Measurements from ENCODE around the gene NKX6-1.
A peak's percentile ranks its signal among the peaks of the same experiment; 100 is the strongest.

The NKX6-1 gene

DNA sequence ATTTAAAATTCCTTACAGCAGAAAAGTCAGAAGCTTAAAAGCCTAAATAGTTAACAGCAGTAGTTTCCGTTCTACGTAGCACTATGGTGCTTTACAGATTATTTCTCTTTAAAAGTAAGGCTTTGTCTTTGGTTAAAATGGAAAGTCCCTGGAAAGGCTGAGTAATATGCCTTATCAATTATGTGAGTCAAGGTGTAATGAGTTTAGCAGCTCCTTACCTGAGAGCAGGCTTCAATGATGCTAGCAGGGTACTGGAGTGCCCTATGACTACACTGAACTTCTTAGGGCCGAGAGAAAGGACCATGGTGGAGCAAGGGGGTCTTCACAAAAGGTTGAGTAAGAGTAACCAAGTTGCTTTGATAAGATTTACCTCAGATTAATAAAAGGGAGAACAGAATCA lies 12.6 kb upstream of the NKX6-1 start:
- Histone ChIP-seq H3K27me3 (ENCODE audit: control insufficient read depth in 1 of 2, insufficient read depth in 2 of 2, low read length in 2 of 2) (peaks cover 5 to 22% of the 10 kb centered on the region in 2 donors), H3K4me1 (ENCODE audit: control insufficient read depth, insufficient read depth, low read length) (no peaks in the 10 kb centered on the region), H3K36me3 (ENCODE audit: control insufficient read depth in 2 of 2, insufficient read depth in 2 of 2, low read length in 2 of 2) (no peaks in the 10 kb centered on the region), H3K9ac (ENCODE audit: low read length in 2 of 2) (no peak overlapping the region), H3K27ac (ENCODE audit: low read length) (no peak overlapping the region), H3K4me3 (ENCODE audit: low read length in 2 of 2) (no peak overlapping the region), H3K9me3 (ENCODE audit: control insufficient read depth in 2 of 2, low read length in 2 of 2) (no peaks in the 10 kb centered on the region)

DNA sequence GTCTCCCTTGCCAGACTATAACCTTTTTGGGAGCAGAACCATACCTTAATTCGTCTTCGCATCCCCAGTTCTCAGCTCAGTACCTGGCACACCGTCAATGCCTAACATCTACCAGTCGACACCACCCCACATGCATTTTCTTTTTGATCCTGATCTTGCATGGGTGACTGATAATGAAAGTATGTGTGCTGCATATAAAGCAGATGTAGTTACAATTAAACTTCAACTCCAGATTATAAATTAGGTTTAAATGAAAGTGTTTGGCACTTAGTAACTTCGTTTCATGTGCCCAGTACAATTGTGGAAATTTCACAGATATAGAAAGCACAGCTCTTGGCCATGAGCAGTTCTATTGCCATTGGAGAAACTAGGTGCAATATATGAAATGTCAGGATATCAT lies 8.8 kb upstream of the NKX6-1 start:
- no peaks in the 10 kb centered on the region for H3K36me3 ChIP-seq (ENCODE audit: control insufficient read depth in 2 of 2, insufficient read depth in 2 of 2, low read length in 2 of 2)
- H3K4me3 ChIP-seq (ENCODE audit: low read length in 2 of 2) = no peak overlapping the region
- peaks cover 18 to 44% of the 10 kb centered on the region in 2 donors for H3K27me3 ChIP-seq (ENCODE audit: control insufficient read depth in 1 of 2, insufficient read depth in 2 of 2, low read length in 2 of 2)
- no peak overlapping the region for H3K27ac ChIP-seq (ENCODE audit: low read length)
- no peak overlapping the region for H3K9ac ChIP-seq (ENCODE audit: low read length in 2 of 2)
- no peaks in the 10 kb centered on the region for H3K9me3 ChIP-seq (ENCODE audit: control insufficient read depth in 2 of 2, low read length in 2 of 2)
- no peaks in the 10 kb centered on the region for H3K4me1 ChIP-seq (ENCODE audit: control insufficient read depth, insufficient read depth, low read length)

- peaks cover 5% of the 10 kb centered on the region for H3K4me1 ChIP-seq (ENCODE audit: control insufficient read depth, insufficient read depth, low read length)
- peaks cover 48 to 71% of the 10 kb centered on the region in 2 donors for H3K27me3 ChIP-seq (ENCODE audit: control insufficient read depth in 1 of 2, insufficient read depth in 2 of 2, low read length in 2 of 2)
- no peak overlapping the region for H3K9ac ChIP-seq (ENCODE audit: low read length in 2 of 2)
Observed at GRCh38 chr4:84504821-84505220, 5.7 kb upstream of the NKX6-1 start.

DNA sequence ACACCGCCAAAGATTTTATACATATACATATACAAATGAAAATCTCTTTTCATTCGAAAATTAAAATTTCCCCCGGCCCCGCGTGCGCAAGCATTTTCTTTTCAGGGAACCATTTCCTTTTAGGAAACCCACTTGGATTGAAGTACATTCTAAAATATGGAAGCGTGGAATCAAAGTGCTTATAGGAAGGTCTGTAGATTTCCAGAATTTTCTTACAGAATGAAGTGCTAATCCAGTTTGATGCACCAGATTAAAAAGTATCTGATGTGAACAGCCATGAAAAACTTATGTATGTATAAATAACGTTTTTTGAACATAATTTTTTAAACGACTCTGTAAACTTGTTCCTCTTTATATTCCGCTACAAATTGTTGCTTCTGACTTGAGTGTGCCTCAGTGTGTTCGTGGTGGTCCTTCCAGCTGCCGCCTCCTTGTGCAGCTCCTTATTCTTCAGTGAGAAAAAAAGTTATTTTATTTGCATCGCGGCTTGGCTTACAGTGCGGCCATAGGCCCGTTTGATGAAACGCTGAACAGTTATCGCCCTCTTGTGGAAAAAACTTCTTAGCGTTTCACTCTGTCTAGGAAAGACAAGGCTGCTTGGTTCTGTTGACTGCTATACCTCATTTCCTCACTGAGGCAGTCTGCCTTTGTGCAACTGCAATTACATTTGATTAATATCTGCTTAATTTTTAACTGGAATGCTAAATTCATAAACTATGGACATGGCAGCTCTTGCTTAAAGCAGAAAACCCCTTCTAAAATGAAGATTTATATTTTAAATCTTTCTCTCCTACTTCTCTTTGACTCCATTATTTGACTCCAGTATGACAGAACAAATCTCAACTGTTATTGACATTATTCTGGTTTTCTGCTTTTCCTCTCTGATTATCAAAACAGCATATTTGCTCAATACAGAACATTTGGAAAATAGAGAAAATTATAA lies 4.7 kb upstream of the NKX6-1 start:
- H3K36me3 ChIP-seq (ENCODE audit: control insufficient read depth in 2 of 2, insufficient read depth in 2 of 2, low read length in 2 of 2) = no peaks in the 10 kb centered on the region
- H3K27ac ChIP-seq (ENCODE audit: low read length) = no peak overlapping the region
- no peaks in the 10 kb centered on the region for H3K9me3 ChIP-seq (ENCODE audit: control insufficient read depth in 2 of 2, low read length in 2 of 2)
- H3K9ac ChIP-seq (ENCODE audit: low read length in 2 of 2) = no peak overlapping the region
- peaks cover 15% of the 10 kb centered on the region for H3K4me1 ChIP-seq (ENCODE audit: control insufficient read depth, insufficient read depth, low read length)
- peaks cover 56 to 77% of the 10 kb centered on the region in 2 donors for H3K27me3 ChIP-seq (ENCODE audit: control insufficient read depth in 1 of 2, insufficient read depth in 2 of 2, low read length in 2 of 2)
- no peak overlapping the region for H3K4me3 ChIP-seq (ENCODE audit: low read length in 2 of 2)

More at GRCh38 chr4:84504821-84505220, 5.7 kb upstream of the NKX6-1 start:
- Histone ChIP-seq H3K36me3 (ENCODE audit: control insufficient read depth in 2 of 2, insufficient read depth in 2 of 2, low read length in 2 of 2) (no peaks in the 10 kb centered on the region), H3K9me3 (ENCODE audit: control insufficient read depth in 2 of 2, low read length in 2 of 2) (no peaks in the 10 kb centered on the region), H3K4me3 (ENCODE audit: low read length in 2 of 2) (no peak overlapping the region), H3K27ac (ENCODE audit: low read length) (no peak overlapping the region)

GRCh38 chr4:84502955-84503373 lies 3.9 kb upstream of the NKX6-1 start:
- Histone ChIP-seq H3K36me3 (ENCODE audit: control insufficient read depth in 2 of 2, insufficient read depth in 2 of 2, low read length in 2 of 2) (no peaks in the 10 kb centered on the region), H3K9me3 (ENCODE audit: control insufficient read depth in 2 of 2, low read length in 2 of 2) (no peaks in the 10 kb centered on the region), H3K9ac (ENCODE audit: low read length in 2 of 2) (no peak overlapping the region), H3K4me3 (ENCODE audit: low read length in 2 of 2) (no peak overlapping the region), H3K27me3 (ENCODE audit: control insufficient read depth in 1 of 2, insufficient read depth in 2 of 2, low read length in 2 of 2) (peaks cover 64 to 81% of the 10 kb centered on the region in 2 donors), H3K4me1 (ENCODE audit: control insufficient read depth, insufficient read depth, low read length) (peaks cover 23% of the 10 kb centered on the region), H3K27ac (ENCODE audit: low read length) (no peak overlapping the region)

DNA sequence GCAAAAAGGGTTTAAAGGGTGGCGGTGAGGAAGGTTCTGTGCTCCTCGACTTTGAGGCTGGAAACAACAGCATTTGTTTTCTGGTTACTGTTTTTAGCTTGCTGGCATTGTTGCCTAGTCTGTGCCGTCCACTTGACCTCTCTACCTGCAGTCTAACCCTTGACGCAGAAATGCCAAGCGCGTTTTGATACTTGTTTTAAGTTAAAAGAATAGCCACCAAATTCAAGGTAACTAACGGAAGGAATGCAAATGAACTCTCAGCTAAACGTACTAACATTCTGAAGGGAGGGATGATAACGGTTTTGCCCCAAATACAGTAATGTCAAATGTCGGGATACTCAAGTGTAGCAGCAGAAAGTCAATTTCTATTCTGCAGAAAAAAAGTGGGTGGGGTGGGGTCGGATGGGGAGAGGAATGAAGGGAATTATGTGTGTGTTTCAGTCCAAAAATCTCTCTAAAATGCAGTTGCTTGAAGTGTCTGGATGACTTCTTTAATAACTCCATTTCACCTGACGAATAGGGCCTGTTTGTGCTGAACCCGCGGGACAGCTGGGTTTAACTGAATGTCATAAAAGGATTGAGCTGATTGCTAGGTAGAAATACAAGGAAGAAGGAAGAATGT lies 3.4 kb upstream of the NKX6-1 start:
- no peak overlapping the region for H3K4me3 ChIP-seq (ENCODE audit: low read length in 2 of 2)
- H3K9ac ChIP-seq (ENCODE audit: low read length in 2 of 2) = no peak overlapping the region
- H3K36me3 ChIP-seq (ENCODE audit: control insufficient read depth in 2 of 2, insufficient read depth in 2 of 2, low read length in 2 of 2) = no peaks in the 10 kb centered on the region
- no peaks in the 10 kb centered on the region for H3K9me3 ChIP-seq (ENCODE audit: control insufficient read depth in 2 of 2, low read length in 2 of 2)
- peaks cover 59 to 82% of the 10 kb centered on the region in 2 donors for H3K27me3 ChIP-seq (ENCODE audit: control insufficient read depth in 1 of 2, insufficient read depth in 2 of 2, low read length in 2 of 2)
- peaks cover 29% of the 10 kb centered on the region for H3K4me1 ChIP-seq (ENCODE audit: control insufficient read depth, insufficient read depth, low read length)
- no peak overlapping the region for H3K27ac ChIP-seq (ENCODE audit: low read length)

DNA sequence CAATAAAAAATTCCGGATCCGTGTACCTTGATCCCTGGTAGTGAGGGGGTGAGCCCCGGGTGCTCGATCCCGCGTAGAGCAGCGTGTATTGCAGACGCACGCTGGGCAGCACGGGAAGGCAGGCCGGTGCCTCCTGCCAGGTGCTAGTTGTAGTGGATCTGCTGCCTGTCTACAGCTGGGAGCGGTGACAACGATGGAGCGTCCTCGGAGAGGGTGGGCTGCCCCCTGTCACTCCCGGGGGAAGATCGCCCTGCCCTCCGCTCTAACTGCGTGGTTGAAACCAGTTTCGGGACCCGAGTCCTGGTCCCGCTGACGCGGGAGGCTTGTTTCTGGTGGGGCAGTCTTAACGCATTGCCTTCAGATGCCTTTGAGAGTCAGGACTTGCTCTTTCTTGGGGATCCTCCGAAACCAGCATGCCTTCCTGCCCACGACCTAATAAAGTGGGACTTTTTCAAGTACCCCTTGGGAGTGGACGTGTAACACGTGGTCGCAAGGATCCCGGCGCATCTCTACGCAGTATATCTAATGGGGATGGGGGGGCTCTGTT lies 2.7 kb upstream of the NKX6-1 start:
- H3K36me3 ChIP-seq (ENCODE audit: control insufficient read depth in 2 of 2, insufficient read depth in 2 of 2, low read length in 2 of 2) = no peaks in the 10 kb centered on the region
- no peak overlapping the region for H3K27ac ChIP-seq (ENCODE audit: low read length)
- H3K9ac ChIP-seq (ENCODE audit: low read length in 2 of 2) = no peak overlapping the region
- peaks cover 31% of the 10 kb centered on the region for H3K4me1 ChIP-seq (ENCODE audit: control insufficient read depth, insufficient read depth, low read length)
- H3K9me3 ChIP-seq (ENCODE audit: control insufficient read depth in 2 of 2, low read length in 2 of 2) = no peaks in the 10 kb centered on the region
- H3K27me3 ChIP-seq (ENCODE audit: control insufficient read depth in 1 of 2, insufficient read depth in 2 of 2, low read length in 2 of 2) = peaks cover 64 to 84% of the 10 kb centered on the region in 2 donors
- no peak overlapping the region for H3K4me3 ChIP-seq (ENCODE audit: low read length in 2 of 2)

DNA sequence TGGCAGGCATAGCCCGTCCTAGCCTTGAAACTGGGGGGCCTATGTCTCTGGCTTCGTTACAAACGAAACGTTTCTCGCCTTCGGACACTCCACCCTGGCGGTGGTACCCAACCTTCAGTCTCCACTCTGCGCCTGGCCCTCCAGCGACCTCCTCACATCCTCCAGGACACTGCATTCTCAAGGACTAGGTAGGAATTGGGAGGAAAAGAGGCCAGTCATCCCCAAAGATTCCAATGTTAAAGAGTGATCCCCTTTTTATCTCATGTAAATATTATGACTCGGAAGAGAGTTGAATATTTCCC lies 2.1 kb upstream of the NKX6-1 start:
- H3K9me3 ChIP-seq (ENCODE audit: control insufficient read depth in 2 of 2, low read length in 2 of 2) = peaks cover 0 to 2% of the 10 kb centered on the region in 2 donors
- no peaks in the 10 kb centered on the region for H3K36me3 ChIP-seq (ENCODE audit: control insufficient read depth in 2 of 2, insufficient read depth in 2 of 2, low read length in 2 of 2)
- no peak overlapping the region for H3K4me3 ChIP-seq (ENCODE audit: low read length in 2 of 2)
- peaks cover 69 to 90% of the 10 kb centered on the region in 2 donors for H3K27me3 ChIP-seq (ENCODE audit: control insufficient read depth in 1 of 2, insufficient read depth in 2 of 2, low read length in 2 of 2)
- no peak overlapping the region for H3K27ac ChIP-seq (ENCODE audit: low read length)
- peaks cover 35% of the 10 kb centered on the region for H3K4me1 ChIP-seq (ENCODE audit: control insufficient read depth, insufficient read depth, low read length)
- no peak overlapping the region for H3K9ac ChIP-seq (ENCODE audit: low read length in 2 of 2)

- Histone ChIP-seq H3K9ac (ENCODE audit: low read length in 2 of 2) (no peak overlapping the region), H3K27me3 (ENCODE audit: control insufficient read depth in 1 of 2, insufficient read depth in 2 of 2, low read length in 2 of 2) (peaks cover 72 to 93% of the 10 kb centered on the region in 2 donors), H3K9me3 (ENCODE audit: control insufficient read depth in 2 of 2, low read length in 2 of 2) (peaks cover 0 to 2% of the 10 kb centered on the region in 2 donors), H3K36me3 (ENCODE audit: control insufficient read depth in 2 of 2, insufficient read depth in 2 of 2, low read length in 2 of 2) (no peaks in the 10 kb centered on the region), H3K4me1 (ENCODE audit: control insufficient read depth, insufficient read depth, low read length) (peaks cover 35% of the 10 kb centered on the region), H3K27ac (ENCODE audit: low read length) (no peak overlapping the region), H3K4me3 (ENCODE audit: low read length in 2 of 2) (no peak overlapping the region)
Observed at GRCh38 chr4:84500386-84501201, 1.5 kb upstream of the NKX6-1 start.

- Histone ChIP-seq H3K4me1 (ENCODE audit: control insufficient read depth, insufficient read depth, low read length) (peaks cover 35% of the 10 kb centered on the region), H3K27ac (ENCODE audit: low read length) (no peak overlapping the region), H3K4me3 (ENCODE audit: low read length in 2 of 2) (peak overlapping the region in 1 of 2 donors; percentile 69), H3K9me3 (ENCODE audit: control insufficient read depth in 2 of 2, low read length in 2 of 2) (peaks cover 0 to 2% of the 10 kb centered on the region in 2 donors), H3K36me3 (ENCODE audit: control insufficient read depth in 2 of 2, insufficient read depth in 2 of 2, low read length in 2 of 2) (no peaks in the 10 kb centered on the region), H3K9ac (ENCODE audit: low read length in 2 of 2) (no peak overlapping the region), H3K27me3 (ENCODE audit: control insufficient read depth in 1 of 2, insufficient read depth in 2 of 2, low read length in 2 of 2) (peaks cover 79 to 100% of the 10 kb centered on the region in 2 donors)
Observed at GRCh38 chr4:84499624-84499982, 511 bp upstream of the NKX6-1 start.

Data from stomach smooth muscle (tissue), 2 donors.